H4 (cell line): ENCODE data around the gene USH2A. TPM values are rescaled to one million over a fixed set of nuclear protein-coding genes. Genes with fewer than 3 reads are reported as not detected.
A peak's percentile ranks its signal among the peaks of the same experiment; 100 is the strongest.

Source experiments
- DNase-seq: peaks from one replicate; pipeline ENCODE4 v3.0.0-alpha.2; 2015; ENCODE audit warnings: low spot score
- total RNA-seq: library from RNA; depleted of rRNA; stranded (reverse); fragments of >200 nt; shearing (Covaris generic); gene quantifications from 2 replicates; pipeline ENCODE4 v1.2.3, GENCODE V29; 2014

USH2A gene
- total RNA-seq, 1 experiment from 2014 or later = 0.04 TPM

DNA sequence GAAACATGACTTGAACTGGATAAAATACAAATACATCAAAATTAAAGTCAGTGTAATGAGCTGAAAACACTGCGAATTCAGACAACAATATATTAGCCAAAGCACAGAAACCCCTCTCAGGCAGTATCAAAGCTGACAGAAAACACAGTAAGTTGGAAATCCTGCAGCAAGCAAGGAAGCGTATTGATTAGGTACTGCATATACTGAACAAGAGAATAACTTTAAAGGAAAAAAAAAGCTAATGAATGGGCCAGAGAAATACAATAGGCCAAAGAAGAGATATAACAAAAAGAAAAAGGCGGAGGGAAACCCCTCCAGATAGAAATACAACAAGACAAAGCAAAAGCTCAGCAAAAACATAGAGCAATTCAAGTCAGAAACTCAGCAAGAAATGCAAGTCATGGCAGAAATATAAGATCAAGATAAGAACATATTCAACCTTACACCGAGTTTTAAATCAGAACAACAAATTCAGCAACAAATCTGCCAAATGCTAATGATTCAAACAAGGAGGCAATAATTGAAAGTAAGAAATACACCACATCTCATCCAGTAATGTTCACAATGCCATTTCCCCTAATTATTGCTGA is 299.0 kb downstream of the USH2A start:
- DNase-seq = no peak

DNA sequence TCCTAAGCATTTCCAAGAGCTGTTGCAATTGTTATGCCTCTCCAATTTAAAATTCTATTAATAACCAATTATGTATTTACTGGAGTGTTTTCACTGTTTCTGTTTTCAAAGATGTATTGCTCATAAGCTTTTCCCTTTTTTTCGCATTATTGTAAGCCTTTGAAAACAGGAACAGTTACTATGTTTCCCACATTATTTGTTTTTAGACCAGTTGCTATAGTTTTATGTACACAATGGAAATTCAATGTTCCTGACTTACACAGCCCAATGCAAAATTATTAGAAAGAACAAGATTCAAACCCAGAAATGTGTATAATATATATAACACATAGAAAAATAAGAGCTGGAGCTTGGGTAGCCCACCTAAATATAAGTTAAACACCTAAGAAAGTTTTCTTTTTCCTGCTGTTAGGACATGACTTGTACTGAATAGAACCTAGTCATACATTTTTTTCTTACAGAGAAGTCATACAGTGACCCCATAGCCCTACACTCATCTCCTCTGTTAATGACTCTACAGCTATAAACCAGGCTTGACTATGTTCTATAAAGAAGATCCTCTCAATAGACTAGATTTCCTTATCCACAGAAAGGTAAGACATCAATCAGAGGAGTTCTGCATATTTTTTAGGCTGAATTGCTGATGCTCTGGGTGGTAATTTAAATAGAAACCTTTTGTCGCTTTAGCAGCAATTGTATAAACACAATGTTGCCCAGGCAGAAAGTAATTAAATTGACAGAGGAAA is 299.6 kb downstream of the USH2A start:
- no peak for DNase-seq

DNA sequence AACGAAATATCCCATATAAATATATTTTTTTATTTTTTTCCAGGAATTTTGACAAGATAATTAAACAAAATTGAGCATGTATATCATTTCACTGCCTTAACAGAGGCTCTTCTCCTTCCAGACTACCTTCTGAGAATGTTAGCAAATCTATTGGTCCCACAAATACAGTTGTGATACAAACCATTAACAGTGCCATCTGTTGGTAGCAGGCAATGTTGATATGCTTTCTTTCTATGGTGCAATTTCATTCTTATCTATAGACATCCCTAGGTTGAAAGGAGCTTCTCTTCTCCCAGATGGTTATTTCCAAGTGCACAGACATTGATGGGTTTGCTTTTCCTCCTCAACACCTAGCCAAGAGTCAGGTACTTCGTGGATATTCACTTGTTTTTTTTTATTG is 303.6 kb downstream of the USH2A start:
- peak; percentile 33 for DNase-seq

DNA sequence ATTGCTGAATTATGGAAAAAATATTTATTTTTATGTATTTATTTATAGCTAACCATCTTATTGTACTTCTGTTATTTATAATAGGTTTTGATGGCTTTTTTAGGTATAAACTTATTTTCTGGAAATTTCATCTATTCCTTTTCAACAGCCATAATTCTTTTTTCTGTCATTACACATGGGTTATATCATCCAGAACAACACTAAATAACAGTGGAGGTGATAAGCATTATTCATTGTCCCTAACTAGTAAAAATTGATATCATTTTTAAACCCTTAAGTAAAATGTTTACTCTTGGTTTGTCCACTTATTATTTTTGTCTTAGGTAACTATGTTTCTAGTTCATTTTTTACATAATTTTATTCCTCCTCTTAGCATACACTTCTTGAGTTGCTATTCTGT is 309.1 kb downstream of the USH2A start:
- no peak for DNase-seq

DNA sequence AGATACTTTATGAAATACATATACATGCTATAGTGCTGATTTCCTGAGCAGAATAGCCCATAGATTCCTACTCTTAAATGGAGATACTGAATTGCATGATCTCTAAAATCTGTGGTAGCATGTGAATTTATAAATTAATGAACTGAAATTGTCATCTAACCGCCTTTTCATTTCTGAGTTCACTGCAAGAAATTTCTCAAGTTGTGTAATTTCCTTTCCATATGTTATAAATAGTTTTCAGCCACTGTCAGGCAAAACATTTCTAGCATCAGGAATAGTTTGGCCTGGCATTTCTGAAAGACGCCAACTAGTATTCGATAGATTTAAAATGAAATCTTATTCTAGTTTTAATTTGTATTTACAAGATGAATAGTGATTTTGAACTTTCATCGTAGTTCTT is 310.1 kb downstream of the USH2A start:
- no peak for DNase-seq

DNA sequence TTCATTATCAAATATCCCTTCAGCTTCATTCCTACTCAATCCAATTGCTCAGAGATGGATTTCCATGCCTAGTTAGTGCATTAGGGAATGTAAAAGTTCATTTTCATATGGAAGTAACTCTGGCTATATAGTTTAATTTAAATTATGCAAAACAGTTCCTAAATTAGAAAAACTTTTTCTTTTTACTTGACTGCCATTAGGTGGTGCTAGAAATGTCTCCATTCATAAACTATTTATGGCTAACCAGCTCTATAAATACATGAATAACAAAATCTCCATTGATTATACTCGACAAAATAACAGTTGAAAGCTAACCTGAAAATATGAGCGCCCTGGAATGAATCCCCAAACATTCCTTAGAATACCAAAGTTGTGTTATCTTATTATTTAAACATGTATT is 311.4 kb downstream of the USH2A start:
- peak; percentile 3 for DNase-seq

DNA sequence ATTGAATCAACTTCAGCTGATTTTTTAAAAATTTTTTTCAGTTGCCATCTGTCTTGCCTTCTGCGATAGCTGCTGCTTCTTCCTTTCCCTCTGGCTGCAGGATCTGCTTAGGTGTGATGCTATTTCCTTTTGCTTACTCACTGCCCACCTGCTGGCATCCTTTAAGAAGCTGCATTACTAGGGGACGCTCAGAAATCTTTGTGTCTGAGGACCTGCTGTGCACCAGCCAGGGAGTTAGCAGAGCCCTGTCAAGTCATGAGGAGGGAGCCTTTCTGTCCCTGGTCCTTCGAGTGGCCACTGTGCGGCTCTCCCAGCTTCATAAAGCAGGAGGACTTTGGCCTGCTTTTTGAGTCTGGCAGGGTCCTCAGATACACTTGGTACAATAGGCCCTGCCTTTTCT is 327.8 kb downstream of the USH2A start:
- no peak for DNase-seq

DNA sequence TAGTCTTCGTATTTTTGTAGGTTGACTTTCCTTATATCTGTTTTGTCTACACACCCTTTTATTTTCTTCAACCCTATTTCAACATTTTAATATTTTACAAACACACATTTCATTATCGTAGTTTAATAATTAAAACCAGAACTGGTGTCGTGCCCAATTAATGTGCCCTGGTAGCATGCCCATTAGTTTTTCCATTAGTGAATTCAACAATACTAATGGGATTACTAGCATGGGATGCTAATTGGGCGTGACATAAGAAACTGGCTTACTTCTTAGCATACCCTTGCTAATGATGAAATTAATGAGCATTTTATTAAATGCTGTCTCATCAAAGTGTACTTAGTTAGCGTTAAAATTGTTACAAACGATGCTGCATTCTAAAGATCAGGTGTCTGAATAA is 332.7 kb downstream of the USH2A start:
- DNase-seq = no peak

DNA sequence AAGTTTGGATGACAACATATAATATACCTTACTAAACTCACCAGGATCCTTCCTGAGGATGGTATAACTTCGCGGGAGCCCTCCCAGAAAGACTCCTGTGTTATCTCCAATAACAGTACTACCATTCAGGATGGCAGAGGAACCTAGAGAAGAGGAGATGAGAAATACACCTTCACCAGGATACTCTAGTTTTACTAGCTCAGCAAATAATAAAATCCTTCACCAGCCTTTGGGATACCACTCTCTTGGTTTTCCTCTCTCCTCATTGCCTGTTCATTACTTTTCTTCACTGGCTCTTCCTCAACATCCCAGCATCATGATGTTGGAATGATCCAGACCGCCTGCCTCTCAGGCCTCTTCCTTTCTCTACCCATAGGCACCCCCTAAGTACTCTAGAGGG is 336.6 kb downstream of the USH2A start:
- DNase-seq = no peak

DNA sequence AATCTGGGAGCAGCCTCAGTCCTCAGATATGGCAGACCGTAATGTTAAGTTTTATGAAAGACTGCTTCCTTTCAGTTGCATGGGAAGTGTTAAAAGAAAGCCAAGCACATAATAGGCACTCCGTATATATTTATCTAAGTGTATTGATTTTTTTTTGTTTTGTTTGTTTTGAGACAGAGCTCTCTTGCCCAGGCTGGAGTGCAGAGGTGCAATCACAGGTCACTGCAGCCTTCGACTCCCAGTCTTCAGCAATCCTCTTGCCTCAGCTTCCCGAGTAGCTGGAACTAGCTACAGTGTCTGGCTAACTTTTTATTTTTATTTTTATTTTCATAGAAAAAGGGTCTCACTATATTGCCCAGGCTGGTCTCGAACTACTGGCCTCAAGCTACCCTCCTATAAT is 341.8 kb downstream of the USH2A start:
- DNase-seq = no peak

DNA sequence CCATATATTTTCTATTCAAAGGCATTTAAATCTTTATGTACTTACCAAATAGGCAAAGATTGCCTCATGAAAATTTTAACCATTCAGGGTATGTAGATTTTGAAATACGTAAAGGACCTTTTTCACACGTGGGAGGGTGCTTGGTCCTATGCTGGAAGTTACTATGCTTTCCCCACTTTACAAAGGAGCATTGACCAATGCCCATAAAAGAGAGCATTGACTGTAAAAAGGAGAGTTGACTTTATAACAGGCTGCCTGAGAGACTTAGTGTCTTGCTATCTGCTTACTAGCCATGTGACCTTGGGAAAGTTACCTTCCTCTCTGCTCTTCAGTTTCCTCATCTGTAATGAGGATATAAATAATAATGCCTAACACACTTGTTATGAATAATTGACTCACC is 346.5 kb downstream of the USH2A start:
- no peak for DNase-seq

DNA sequence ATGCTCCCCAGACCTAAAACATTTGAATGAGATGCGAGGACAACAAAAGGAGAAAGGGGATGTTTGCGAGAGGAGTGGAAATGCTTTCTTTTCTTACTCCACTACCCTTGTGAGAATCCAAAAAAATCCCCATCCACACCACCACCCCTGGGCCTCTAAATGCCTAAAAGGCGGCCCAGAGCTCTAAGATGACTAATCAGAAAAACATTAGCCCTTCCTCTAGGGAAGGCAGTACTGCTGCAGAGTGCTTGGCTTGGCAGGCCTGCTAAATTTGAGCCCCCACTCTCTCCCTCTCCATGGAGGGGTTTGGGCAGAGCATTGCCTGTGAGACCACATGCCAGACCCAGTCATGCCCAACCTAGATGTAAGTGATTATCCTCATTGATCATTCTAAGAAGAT is 347.9 kb downstream of the USH2A start:
- peak; percentile 6 for DNase-seq

DNA sequence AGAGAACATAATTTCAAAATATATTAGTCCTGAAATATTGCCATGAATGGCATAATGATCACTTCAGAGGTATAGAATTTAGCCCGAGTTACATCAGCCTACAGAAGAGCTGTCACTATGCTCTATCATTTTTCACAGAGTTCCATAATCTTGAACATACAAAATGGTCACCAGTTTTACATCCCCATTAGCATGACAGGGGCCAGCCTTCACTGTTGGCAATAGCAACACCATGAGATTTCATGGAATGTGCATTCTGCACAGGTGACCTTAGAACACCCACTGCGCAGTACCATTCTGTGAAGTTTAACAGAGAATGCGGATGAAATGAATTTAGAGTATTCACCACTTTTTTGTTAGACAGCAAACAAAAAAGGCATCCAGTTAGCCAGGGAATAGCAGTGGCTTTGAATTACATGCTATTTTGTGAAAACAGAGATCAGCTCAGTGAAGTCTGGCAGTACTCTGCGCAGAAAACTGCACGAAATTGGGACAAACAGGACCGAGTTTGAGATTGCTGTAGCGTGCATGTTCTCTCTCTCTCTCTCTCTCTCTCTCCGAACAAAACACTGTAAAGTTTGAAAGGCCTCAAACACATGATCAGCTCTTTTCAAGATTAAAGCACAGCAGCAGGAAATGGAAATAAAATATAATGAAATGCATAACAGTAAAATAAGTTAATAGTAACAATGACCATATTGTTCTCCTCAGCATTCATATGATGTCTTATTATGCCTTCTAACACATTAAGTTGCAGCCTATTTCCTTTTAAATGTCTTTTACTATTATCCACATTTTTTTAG is 349.3 kb downstream of the USH2A start:
- DNase-seq = no peak

DNA sequence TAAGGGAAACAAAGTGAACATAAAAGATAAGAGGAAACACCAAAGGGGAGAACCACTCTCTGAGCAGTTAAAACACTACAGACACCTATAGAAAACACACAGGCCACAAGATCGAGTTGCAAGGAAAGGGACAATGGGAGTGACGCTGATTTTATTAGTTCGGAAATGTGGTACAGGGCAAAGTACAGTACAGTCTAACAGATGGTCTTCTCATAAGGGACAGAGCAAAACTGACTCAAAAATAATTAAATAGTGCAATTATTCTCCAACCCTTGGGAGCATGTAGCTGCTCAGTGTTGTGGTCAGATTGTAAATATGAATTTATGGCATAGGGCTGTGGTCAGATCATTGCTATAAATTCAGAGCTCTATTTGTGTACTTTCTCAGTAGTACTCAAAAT is 352.0 kb downstream of the USH2A start:
- DNase-seq = no peak

DNA sequence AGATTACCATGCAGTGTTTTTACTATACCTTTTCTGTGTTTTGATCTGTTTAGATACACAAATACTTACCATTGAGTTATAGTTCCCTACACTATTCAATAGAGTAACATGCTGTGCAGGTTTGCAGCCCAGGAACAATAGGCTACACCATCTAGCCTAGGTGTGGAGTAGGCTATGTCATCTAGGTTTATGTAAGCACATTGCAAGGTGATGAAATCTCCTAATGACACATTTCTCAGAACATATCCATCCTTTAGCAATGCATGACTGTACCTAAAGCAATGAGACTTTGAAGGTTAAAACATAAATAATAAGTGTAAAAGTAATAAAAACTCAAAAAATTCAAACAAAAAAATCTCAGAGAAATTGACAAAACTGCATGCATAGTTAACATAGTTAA is 358.6 kb downstream of the USH2A start:
- DNase-seq = no peak

DNA sequence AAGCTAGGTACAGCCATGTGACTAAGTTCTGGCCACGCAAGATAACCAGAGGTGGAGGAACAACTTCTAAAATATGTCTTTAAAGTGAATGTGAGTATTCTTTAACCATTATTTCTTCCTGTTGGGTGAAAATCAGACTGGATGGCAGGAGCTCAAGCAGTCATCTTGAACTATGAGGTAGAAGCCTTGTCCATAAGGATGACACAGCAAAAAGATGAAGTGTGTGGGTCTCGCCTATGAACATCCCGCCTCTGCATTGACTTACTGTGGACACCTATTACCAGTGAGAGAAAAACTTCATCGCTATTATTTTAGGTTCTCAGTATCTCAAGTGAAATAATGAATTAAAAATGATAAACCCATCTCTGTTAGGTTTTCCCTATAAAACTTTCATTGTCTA is 365.3 kb downstream of the USH2A start:
- no peak for DNase-seq

DNA sequence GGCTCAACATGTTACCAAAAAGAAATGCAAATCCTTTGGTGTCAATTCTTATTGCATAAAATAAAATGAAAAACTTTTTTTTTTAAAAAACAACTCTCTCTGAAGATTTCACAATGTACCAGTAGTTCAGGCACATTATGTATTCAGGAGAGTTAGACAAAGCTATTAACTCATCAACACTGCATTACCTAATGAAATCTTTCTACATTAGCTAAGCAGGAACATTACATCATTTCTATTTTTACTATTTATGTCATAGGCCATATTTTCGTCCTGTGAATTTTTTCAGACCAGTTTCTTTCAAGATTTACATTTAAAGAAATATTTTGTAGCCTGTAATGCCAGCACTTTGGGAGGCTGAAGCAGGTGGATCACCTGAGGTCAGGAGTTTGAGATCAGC is 366.2 kb downstream of the USH2A start:
- no peak for DNase-seq

DNA sequence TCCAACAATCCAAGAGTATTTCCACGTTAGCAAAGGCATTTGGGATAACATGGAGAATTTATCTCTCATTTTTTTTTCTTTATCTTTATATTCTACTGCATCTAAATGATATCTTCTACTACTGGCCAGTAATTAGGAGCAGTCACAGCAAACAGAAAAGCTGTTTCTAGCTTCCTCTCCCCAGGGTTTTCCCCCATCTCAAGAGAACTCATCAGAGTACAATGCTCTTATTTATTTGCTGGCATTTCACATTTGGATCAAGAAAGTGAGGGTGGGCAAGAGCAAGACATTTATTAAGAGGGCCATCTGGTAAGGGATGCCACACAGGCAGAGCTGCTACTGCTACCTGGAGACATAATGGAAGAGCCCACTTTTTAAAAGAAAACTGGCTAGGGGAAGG is 368.2 kb downstream of the USH2A start:
- DNase-seq = no peak

DNA sequence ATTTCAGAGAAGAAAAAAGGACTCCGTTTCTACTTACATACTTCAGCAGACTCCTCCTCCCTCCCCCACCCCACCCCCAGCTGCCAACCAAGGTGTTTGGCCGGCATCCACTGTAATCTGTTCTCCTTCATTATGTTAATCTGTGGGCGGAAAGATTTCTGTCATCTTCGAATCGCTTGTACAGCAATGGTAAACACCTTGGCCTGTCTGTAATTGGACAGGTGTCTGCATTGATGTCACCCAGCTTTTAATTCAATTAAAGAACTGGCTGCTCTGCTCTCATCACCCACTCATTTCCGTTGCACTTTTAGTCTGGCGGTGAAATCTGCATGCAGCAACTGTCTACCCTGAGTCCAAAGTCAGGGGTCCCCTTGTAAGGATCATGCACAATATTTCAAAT is 368.6 kb downstream of the USH2A start:
- no peak for DNase-seq

DNA sequence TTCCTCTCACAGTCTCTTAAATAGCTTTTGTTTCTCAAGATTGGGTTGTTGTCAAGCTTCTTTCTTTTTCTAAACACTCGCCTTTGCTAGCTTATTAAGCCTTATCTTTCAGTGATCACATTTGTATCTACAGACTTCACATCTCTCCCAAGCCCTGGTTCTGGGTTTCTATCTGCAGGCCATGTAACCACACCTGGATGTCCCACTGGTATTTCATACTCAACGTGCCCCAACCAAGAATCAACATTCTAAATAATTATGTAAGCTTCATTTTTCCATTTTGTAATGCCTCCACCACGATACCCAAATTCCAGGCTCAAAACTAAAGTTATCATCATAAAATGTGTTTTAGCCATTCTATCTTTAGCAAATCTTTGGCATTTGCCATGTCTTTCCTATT is 372.2 kb downstream of the USH2A start:
- DNase-seq = no peak

DNA sequence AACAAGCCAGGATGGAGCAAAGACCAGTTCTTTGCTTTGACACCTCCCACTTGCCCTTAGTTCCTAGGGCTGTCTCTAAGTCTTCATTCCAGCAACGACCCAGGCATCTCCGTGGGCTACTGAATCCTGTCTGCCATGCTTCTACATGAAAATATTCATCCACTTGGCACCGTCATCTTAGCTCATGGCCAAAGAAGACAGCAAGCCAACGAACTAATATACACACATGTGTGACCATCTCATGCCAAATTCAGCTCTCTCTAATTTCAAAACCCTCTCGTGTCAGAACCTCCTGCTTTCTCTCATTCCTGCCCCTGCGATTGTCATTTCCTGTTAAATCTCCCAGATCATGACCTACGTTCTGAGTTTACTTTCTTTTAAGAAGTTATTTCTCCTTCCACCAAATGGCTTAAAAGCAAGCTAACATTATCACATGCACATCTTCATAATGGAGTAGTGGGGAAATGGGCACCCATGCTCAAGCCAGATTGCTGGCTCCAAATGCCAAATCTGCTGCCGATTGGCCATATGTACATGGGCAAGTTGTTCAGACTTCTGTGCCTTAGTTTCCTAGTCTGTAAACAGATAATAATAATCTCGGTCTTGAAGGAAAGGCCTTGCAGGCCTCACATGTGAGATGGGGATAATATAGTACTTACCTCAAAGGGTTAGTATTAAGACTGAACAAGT is 373.4 kb downstream of the USH2A start:
- no peak for DNase-seq

DNA sequence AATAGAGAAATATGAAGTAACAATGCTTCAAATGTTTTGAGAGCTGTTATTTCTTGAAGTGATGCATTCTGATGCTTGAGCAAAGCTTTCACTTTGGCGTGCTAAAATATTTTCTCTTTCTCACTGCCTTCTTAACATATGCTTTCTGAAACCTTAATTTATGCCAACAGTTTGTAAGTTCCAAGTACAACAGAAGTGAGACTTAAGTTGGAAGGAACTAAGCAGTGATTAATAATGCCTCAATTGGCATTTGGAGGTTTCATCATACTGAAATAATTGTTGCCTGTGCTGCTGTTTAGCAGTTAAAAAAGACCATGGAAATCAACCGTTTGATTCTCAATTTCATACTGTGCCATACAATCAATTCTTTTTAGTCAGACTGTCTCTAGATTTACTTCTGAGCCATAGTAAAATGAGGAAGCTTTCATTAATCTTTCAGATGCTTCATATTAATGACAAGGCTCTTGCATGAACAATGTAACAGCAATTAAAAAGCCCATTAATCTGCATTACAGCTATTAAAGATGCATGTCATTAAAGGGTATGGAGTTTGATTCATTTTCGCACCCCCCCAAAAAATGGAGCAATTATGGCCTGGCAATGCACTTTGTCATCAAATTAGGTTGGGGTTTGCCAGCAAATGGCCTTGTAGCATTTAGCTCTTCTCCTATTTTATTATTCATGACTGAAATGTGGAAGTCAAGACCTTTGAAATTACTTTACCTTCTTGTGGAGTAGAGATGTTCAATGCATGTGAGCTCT is 375.3 kb downstream of the USH2A start:
- DNase-seq = no peak
